Stimulated activated CD4-positive, alpha-beta T cell treated with anti-CD3 and anti-CD28 coated beads, Interleukin-1b, Interleukin-23, amount 100 ng/mL, for 1 hour (primary cell): ENCODE results near the gene USH1C.

ENCODE experiments used
- DNase-seq, 2 donors: peaks; one replicate each; pipeline ENCODE4 v3.0.0-alpha.2; 2020; ENCODE audit warnings: low read depth in 2 of 2

Gene USH1C

GRCh38 chr11:17526326-17526725 lies 17.9 kb downstream of the USH1C start:
- DNase-seq, result no peak

GRCh38 chr11:17525570-17525969 lies 18.6 kb downstream of the USH1C start:
- no peak for DNase-seq

- no peak for DNase-seq
Measured at GRCh38 chr11:17524221-17524620, 20.0 kb downstream of the USH1C start.

GRCh38 chr11:17522655-17523054 lies 21.6 kb downstream of the USH1C start:
- DNase-seq, result no peak

GRCh38 chr11:17521106-17521900 lies 22.9 kb downstream of the USH1C start:
- DNase-seq, result no peak

- no peak for DNase-seq
Measured at GRCh38 chr11:17519061-17519885, 24.9 kb downstream of the USH1C start.

- no peak for DNase-seq
Measured at GRCh38 chr11:17518366-17518765, 25.9 kb downstream of the USH1C start.

- no peak for DNase-seq
Measured at GRCh38 chr11:17517186-17517585, 27.0 kb downstream of the USH1C start.

GRCh38 chr11:17516551-17517150 lies 27.6 kb downstream of the USH1C start:
- DNase-seq, result no peak

- DNase-seq, result no peak
Measured at GRCh38 chr11:17515443-17516176, 28.6 kb downstream of the USH1C start.

GRCh38 chr11:17514476-17514875 lies 29.7 kb downstream of the USH1C start:
- no peak for DNase-seq

- DNase-seq, result no peak
Measured at GRCh38 chr11:17513853-17514252, 30.4 kb downstream of the USH1C start.

GRCh38 chr11:17512101-17512500 lies 32.1 kb downstream of the USH1C start:
- no peak for DNase-seq

- no peak for DNase-seq
Measured at GRCh38 chr11:17511571-17511970, 32.6 kb downstream of the USH1C start.

GRCh38 chr11:17510507-17511206 lies 33.6 kb downstream of the USH1C start:
- DNase-seq, result no peak

- DNase-seq, result no peak
Measured at GRCh38 chr11:17508791-17509190, 35.4 kb downstream of the USH1C start.

- DNase-seq, result no peak
Measured at GRCh38 chr11:17508306-17508705, 35.9 kb downstream of the USH1C start.

GRCh38 chr11:17507773-17508172 lies 36.4 kb downstream of the USH1C start:
- DNase-seq, result no peak

GRCh38 chr11:17506942-17507341 lies 37.3 kb downstream of the USH1C start:
- DNase-seq, result no peak

- DNase-seq, result no peak
Measured at GRCh38 chr11:17506314-17506713, 37.9 kb downstream of the USH1C start.

GRCh38 chr11:17505146-17505545 lies 39.1 kb downstream of the USH1C start:
- DNase-seq, result no peak
